ENCODE measurements around the gene TEC.

The TEC gene

GRCh38 chr4:48103483-48104139 lies 166.0 kb downstream of the TEC start:
- no peak for TF ChIP-seq CEBPB (IDR thresholded peaks at IDR 0.05)
- no peak for TF ChIP-seq CREB1 (IDR thresholded peaks at IDR 0.05; ENCODE audit: low read depth)
- no peak for TF ChIP-seq USF1 (IDR thresholded peaks at IDR 0.05)
- no peak for TF ChIP-seq TEAD4 (IDR thresholded peaks at IDR 0.05)
- no peak for TF ChIP-seq RAD21 (IDR thresholded peaks at IDR 0.05; ENCODE audit: low read depth)

GRCh38 chr4:48102303-48102702 lies 167.3 kb downstream of the TEC start:
- TF ChIP-seq REST (IDR thresholded peaks at IDR 0.05; ENCODE audit: low read depth) (no peak), YY1 (IDR thresholded peaks at IDR 0.05; ENCODE audit: low read depth) (no peak), TEAD4 (IDR thresholded peaks at IDR 0.05) (peak; percentile 72), FOXM1 (IDR thresholded peaks at IDR 0.05; ENCODE audit: borderline replicate concordance, low read depth) (0 out of 2 replicates have a peak, but pooled peaks have one; percentile 19)

- TF ChIP-seq NFIC (IDR thresholded peaks at IDR 0.05) (no peak), ZBTB7A (IDR thresholded peaks at IDR 0.05; ENCODE audit: low read depth) (no peak), CREB1 (IDR thresholded peaks at IDR 0.05; ENCODE audit: low read depth) (no peak), FOXM1 (IDR thresholded peaks at IDR 0.05; ENCODE audit: borderline replicate concordance, low read depth) (no peak), CEBPB (IDR thresholded peaks at IDR 0.05) (no peak), YY1 (IDR thresholded peaks at IDR 0.05; ENCODE audit: low read depth) (no peak), USF1 (IDR thresholded peaks at IDR 0.05) (no peak), EGR1 (IDR thresholded peaks at IDR 0.05) (no peak), TCF12 (IDR thresholded peaks at IDR 0.05; ENCODE audit: low read depth) (no peak)
Measured at GRCh38 chr4:48100256-48100655, 169.4 kb downstream of the TEC start.

GRCh38 chr4:48095441-48095840 lies 174.2 kb downstream of the TEC start:
- TF ChIP-seq REST (IDR thresholded peaks at IDR 0.05; ENCODE audit: low read depth) (no peak), MAX (IDR thresholded peaks at IDR 0.05) (no peak), TAF1 (IDR thresholded peaks at IDR 0.05; ENCODE audit: low read depth) (no peak), FOXM1 (IDR thresholded peaks at IDR 0.05; ENCODE audit: borderline replicate concordance, low read depth) (no peak), TEAD4 (IDR thresholded peaks at IDR 0.05) (no peak), EGR1 (IDR thresholded peaks at IDR 0.05) (no peak), ZBTB7A (IDR thresholded peaks at IDR 0.05; ENCODE audit: low read depth) (no peak), EP300 (IDR thresholded peaks at IDR 0.05; ENCODE audit: borderline replicate concordance) (no peak), CEBPB (IDR thresholded peaks at IDR 0.05) (no peak), YY1 (IDR thresholded peaks at IDR 0.05; ENCODE audit: low read depth) (no peak), RAD21 (IDR thresholded peaks at IDR 0.05; ENCODE audit: low read depth) (no peak), CREB1 (IDR thresholded peaks at IDR 0.05; ENCODE audit: low read depth) (no peak), TCF12 (IDR thresholded peaks at IDR 0.05; ENCODE audit: low read depth) (no peak), USF1 (IDR thresholded peaks at IDR 0.05) (no peak), NFIC (IDR thresholded peaks at IDR 0.05) (no peak)

GRCh38 chr4:48093991-48094416 lies 175.6 kb downstream of the TEC start:
- TF ChIP-seq EGR1 (IDR thresholded peaks at IDR 0.05): no peak
- no peak for TF ChIP-seq CEBPB (IDR thresholded peaks at IDR 0.05)
- TF ChIP-seq USF1 (IDR thresholded peaks at IDR 0.05): no peak
- TF ChIP-seq FOXM1 (IDR thresholded peaks at IDR 0.05; ENCODE audit: borderline replicate concordance, low read depth): no peak
- TF ChIP-seq TEAD4 (IDR thresholded peaks at IDR 0.05): peak; percentile 35
- TF ChIP-seq TCF12 (IDR thresholded peaks at IDR 0.05; ENCODE audit: low read depth): no peak
- TF ChIP-seq CREB1 (IDR thresholded peaks at IDR 0.05; ENCODE audit: low read depth): no peak
- TF ChIP-seq TAF1 (IDR thresholded peaks at IDR 0.05; ENCODE audit: low read depth): no peak
- TF ChIP-seq NFIC (IDR thresholded peaks at IDR 0.05): peak; percentile 58
- TF ChIP-seq EP300 (IDR thresholded peaks at IDR 0.05; ENCODE audit: borderline replicate concordance): no peak
- TF ChIP-seq ZBTB7A (IDR thresholded peaks at IDR 0.05; ENCODE audit: low read depth): no peak
- TF ChIP-seq REST (IDR thresholded peaks at IDR 0.05; ENCODE audit: low read depth): no peak
